Measurements from ENCODE around the gene ATXN10.

DNA sequence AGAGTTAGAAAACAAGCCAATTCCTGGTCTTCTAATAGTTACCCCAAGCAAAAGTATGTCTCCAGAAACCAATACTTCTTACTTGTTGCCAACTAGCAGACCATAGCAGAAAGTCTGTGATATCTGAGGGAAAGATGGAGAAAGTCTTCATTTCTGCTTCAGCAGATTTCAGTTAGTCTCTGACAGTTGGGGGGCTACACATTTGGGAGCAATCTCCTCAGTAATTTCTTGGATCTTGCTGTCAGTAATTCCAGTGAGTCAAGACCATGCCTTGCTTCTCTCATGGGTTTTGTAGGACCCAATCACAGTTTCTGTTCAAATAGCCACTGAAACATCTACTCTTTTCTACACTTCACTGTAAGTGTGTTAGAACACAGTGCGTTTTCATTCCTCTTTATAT lies 118.8 kb downstream of the ATXN10 start:
- TF ChIP-seq, protein P1, sequence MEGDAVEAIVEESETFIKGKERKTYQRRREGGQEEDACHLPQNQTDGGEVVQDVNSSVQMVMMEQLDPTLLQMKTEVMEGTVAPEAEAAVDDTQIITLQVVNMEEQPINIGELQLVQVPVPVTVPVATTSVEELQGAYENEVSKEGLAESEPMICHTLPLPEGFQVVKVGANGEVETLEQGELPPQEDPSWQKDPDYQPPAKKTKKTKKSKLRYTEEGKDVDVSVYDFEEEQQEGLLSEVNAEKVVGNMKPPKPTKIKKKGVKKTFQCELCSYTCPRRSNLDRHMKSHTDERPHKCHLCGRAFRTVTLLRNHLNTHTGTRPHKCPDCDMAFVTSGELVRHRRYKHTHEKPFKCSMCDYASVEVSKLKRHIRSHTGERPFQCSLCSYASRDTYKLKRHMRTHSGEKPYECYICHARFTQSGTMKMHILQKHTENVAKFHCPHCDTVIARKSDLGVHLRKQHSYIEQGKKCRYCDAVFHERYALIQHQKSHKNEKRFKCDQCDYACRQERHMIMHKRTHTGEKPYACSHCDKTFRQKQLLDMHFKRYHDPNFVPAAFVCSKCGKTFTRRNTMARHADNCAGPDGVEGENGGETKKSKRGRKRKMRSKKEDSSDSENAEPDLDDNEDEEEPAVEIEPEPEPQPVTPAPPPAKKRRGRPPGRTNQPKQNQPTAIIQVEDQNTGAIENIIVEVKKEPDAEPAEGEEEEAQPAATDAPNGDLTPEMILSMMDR (IDR thresholded peaks at IDR 0.05; ENCODE audit: low read depth, low read length, poor library complexity, severe bottlenecking), result no peak
- no peak for TF ChIP-seq EZH2phosphoT487 (IDR thresholded peaks at IDR 0.05; ENCODE audit: borderline replicate concordance, low read length)

All from DOHH2 (cell line).